CD4-positive, CD25-positive, alpha-beta regulatory T cell (primary cell): Measurements from ENCODE around the gene NEURL1. TPM values are rescaled to one million over a fixed set of nuclear protein-coding genes. Genes with fewer than 3 reads are reported as not detected.

Experiments used
- ATAC-seq, 2 donors: fragments of 150-1000 bp; cut with Tn5 transposase; one replicate each; pipeline ENCODE4 v1.10.0; 2021; ENCODE audit warnings: low read depth in 2 of 2, moderate number of reproducible peaks in 2 of 2, moderate library complexity in 1 of 2
- DNase-seq, 3 donors: peaks; one replicate each; pipeline versions ENCODE4 v3.0.0 to v3.0.0-alpha.2; 2012 to 2022; ENCODE audit warnings: mixed read lengths in 1 of 3
- H3K27ac ChIP-seq: one replicate; pipeline ENCODE4 v1.7.0; 2013; ENCODE audit warnings: mild to moderate bottlenecking, low read length; ENCODE audit not compliant: insufficient read depth, poor library complexity, severe bottlenecking
- H3K27me3 ChIP-seq: one replicate; pipeline ENCODE4 v1.7.0; 2013; ENCODE audit warnings: low read length; ENCODE audit not compliant: control insufficient read depth, insufficient read depth
- H3K36me3 ChIP-seq: one replicate; pipeline ENCODE4 v1.7.0; 2013; ENCODE audit warnings: mild to moderate bottlenecking, low read length, moderate library complexity; ENCODE audit not compliant: control insufficient read depth, insufficient read depth
- H3K4me1 ChIP-seq: 2 replicates; pipeline ENCODE4 v1.7.0; 2013; ENCODE audit warnings: mild to moderate bottlenecking, low read length; ENCODE audit not compliant: insufficient read depth, control insufficient read depth, poor library complexity, severe bottlenecking
- H3K4me3 ChIP-seq: one replicate; pipeline ENCODE4 v1.7.0; 2013; ENCODE audit warnings: low read depth, mild to moderate bottlenecking, low read length, moderate library complexity
- H3K9me3 ChIP-seq, 2 experiments: 1 replicate in 1 of 2; 2 replicates in 1 of 2; pipeline ENCODE4 v1.7.0; 2013; ENCODE audit warnings: low read length in 2 of 2, mild to moderate bottlenecking in 1 of 2, moderate library complexity in 1 of 2; ENCODE audit not compliant: control insufficient read depth in 2 of 2
- H3K27ac Mint-ChIP-seq, 3 donors: one replicate each; pipeline ENCODE4 v1.8.0; 2020 to 2022; ENCODE audit warnings: mild to moderate bottlenecking in 3 of 3, mixed read lengths in 3 of 3, moderate library complexity in 2 of 3
- H3K27me3 Mint-ChIP-seq: one replicate; pipeline ENCODE4 v1.8.0; 2022; ENCODE audit warnings: mild to moderate bottlenecking, mixed read lengths
- H3K36me3 Mint-ChIP-seq: one replicate; pipeline ENCODE4 v1.8.0; 2020; ENCODE audit warnings: mixed read lengths
- H3K4me1 Mint-ChIP-seq, 4 donors: one replicate each; pipeline ENCODE4 v1.8.0; 2020 to 2022; ENCODE audit warnings: mixed read lengths in 4 of 4, mild to moderate bottlenecking in 1 of 4
- H3K4me3 Mint-ChIP-seq, 4 donors: one replicate each; pipeline ENCODE4 v1.8.0; 2020 to 2022; ENCODE audit warnings: mild to moderate bottlenecking in 4 of 4, mixed read lengths in 4 of 4, moderate library complexity in 3 of 4
- H3K9me3 Mint-ChIP-seq, 7 donors: one replicate each; pipeline ENCODE4 v1.8.0; 2020 to 2022; ENCODE audit warnings: mixed read lengths in 7 of 7, mild to moderate bottlenecking in 3 of 7, moderate library complexity in 2 of 7
- polyA plus RNA-seq, 4 donors: library from polyadenylated mRNA; unstranded; fragments of 300-500 nt; fragmentation: Illumina TruSeq; gene quantifications; one replicate each; pipeline ENCODE4 v1.2.3, GENCODE V29; 2021
- total RNA-seq: library from RNA; stranded (reverse); gene quantifications from one replicate; pipeline ENCODE4 v1.2.3, GENCODE V29; 2022

NEURL1 gene
- total RNA-seq (1.1 TPM), polyA plus RNA-seq (under 1 TPM; 0.29 to 0.87 (median 0.54) TPM)

- Histone ChIP-seq H3K4me1 (peaks cover 17% of the 10 kb centered on the region), H3K4me3 (no peak within 1 kb of the TSS), H3K9me3 (no peaks in the 10 kb centered on the region), H3K27me3 (peaks cover 22% of the 10 kb centered on the region), H3K36me3 (no peaks in the 10 kb centered on the region), H3K27ac (no peak within 1 kb of the TSS)
- H3K36me3 Mint-ChIP-seq, result no peaks in the 10 kb centered on the region
- peak within 1 kb of the TSS; percentile 5 to 88 (median 83) for H3K4me3 Mint-ChIP-seq
- peaks cover 44% of the 10 kb centered on the region for H3K27me3 Mint-ChIP-seq
- no peak for ATAC-seq
- peaks cover 0 to 2% (median 0%) of the 10 kb centered on the region in 7 donors for H3K9me3 Mint-ChIP-seq
- peak in 1 of 3 donors; percentile 40 for DNase-seq
- H3K27ac Mint-ChIP-seq, result peak within 1 kb of the TSS in 2 of 3 donors; percentile 32 to 62
- peaks cover 0 to 39% (median 7%) of the 10 kb centered on the region in 4 donors for H3K4me1 Mint-ChIP-seq
Measured at GRCh38 chr10:103493362-103493915, at the start of gene NEURL1. Gene NEURL1 (plus strand): TSS chr10:103493705. CDS start chr10:103494388, 683 bp downstream.

GRCh38 chr10:103444478-103444877 lies 49.0 kb upstream of the NEURL1 start:
- peaks cover 85% of the 10 kb centered on the region for H3K36me3 ChIP-seq
- Mint-ChIP-seq H3K27me3 (no peaks in the 10 kb centered on the region), H3K9me3 (no peaks in the 10 kb centered on the region), H3K4me1 (peaks cover 0 to 37% (median 23%) of the 10 kb centered on the region in 4 donors), H3K27ac (peak overlapping the region in 1 of 3 donors; percentile 65), H3K36me3 (peaks cover 52% of the 10 kb centered on the region), H3K4me3 (peak overlapping the region in 1 of 4 donors; percentile 24)
- no peak overlapping the region for H3K4me3 ChIP-seq
- H3K9me3 ChIP-seq, result no peaks in the 10 kb centered on the region
- no peak overlapping the region for H3K27ac ChIP-seq
- H3K4me1 ChIP-seq, result peaks cover 18% of the 10 kb centered on the region
- no peak for ATAC-seq
- no peaks in the 10 kb centered on the region for H3K27me3 ChIP-seq
- no peak for DNase-seq

- Mint-ChIP-seq H3K9me3 (peaks cover 0 to 2% (median 0%) of the 10 kb centered on the region in 7 donors), H3K4me1 (peaks cover 0 to 46% (median 32%) of the 10 kb centered on the region in 4 donors), H3K27ac (peak overlapping the region in 1 of 3 donors; percentile 9), H3K36me3 (peaks cover 48% of the 10 kb centered on the region), H3K27me3 (no peaks in the 10 kb centered on the region), H3K4me3 (no peak overlapping the region)
- H3K4me1 ChIP-seq, result peaks cover 27% of the 10 kb centered on the region
- H3K9me3 ChIP-seq, result no peaks in the 10 kb centered on the region
- no peaks in the 10 kb centered on the region for H3K27me3 ChIP-seq
- H3K4me3 ChIP-seq, result no peak overlapping the region
- H3K27ac ChIP-seq, result peak overlapping the region; percentile 23
- ATAC-seq (no peak), DNase-seq (no peak)
- peaks cover 82% of the 10 kb centered on the region for H3K36me3 ChIP-seq
Measured at GRCh38 chr10:103445366-103445765, 48.1 kb upstream of the NEURL1 start.

- Mint-ChIP-seq H3K9me3 (peaks cover 0 to 2% (median 0%) of the 10 kb centered on the region in 7 donors), H3K27ac (peak overlapping the region in 1 of 3 donors; percentile 18), H3K36me3 (peaks cover 45% of the 10 kb centered on the region), H3K4me1 (peaks cover 0 to 52% (median 35%) of the 10 kb centered on the region in 4 donors), H3K27me3 (no peaks in the 10 kb centered on the region), H3K4me3 (peak overlapping the region in 1 of 4 donors; percentile 72)
- no peak for DNase-seq
- Histone ChIP-seq H3K36me3 (peaks cover 78% of the 10 kb centered on the region), H3K4me1 (peaks cover 33% of the 10 kb centered on the region), H3K9me3 (no peaks in the 10 kb centered on the region), H3K27ac (peak overlapping the region; percentile 23), H3K27me3 (no peaks in the 10 kb centered on the region), H3K4me3 (no peak overlapping the region)
- ATAC-seq, result no peak
Measured at GRCh38 chr10:103445767-103446567, 47.5 kb upstream of the NEURL1 start.

GRCh38 chr10:103447187-103447586 lies 46.3 kb upstream of the NEURL1 start:
- DNase-seq, result no peak
- H3K27ac Mint-ChIP-seq, result peak overlapping the region in 2 of 3 donors; percentile 69 to 79
- Histone ChIP-seq H3K4me3 (no peak overlapping the region), H3K27me3 (no peaks in the 10 kb centered on the region), H3K27ac (no peak overlapping the region), H3K9me3 (no peaks in the 10 kb centered on the region), H3K36me3 (peaks cover 72% of the 10 kb centered on the region), H3K4me1 (peaks cover 39% of the 10 kb centered on the region)
- peaks cover 0 to 2% (median 0%) of the 10 kb centered on the region in 7 donors for H3K9me3 Mint-ChIP-seq
- H3K36me3 Mint-ChIP-seq, result peaks cover 45% of the 10 kb centered on the region
- ATAC-seq, result no peak
- peaks cover 0 to 58% (median 37%) of the 10 kb centered on the region in 4 donors for H3K4me1 Mint-ChIP-seq
- peak overlapping the region in 2 of 4 donors; percentile 41 to 72 for H3K4me3 Mint-ChIP-seq
- no peaks in the 10 kb centered on the region for H3K27me3 Mint-ChIP-seq

- H3K27ac Mint-ChIP-seq, result peak overlapping the region; percentile 56 to 96 (median 91)
- peaks cover 49% of the 10 kb centered on the region for H3K4me1 ChIP-seq
- peaks cover 0 to 71% (median 43%) of the 10 kb centered on the region in 4 donors for H3K4me1 Mint-ChIP-seq
- no peaks in the 10 kb centered on the region for H3K27me3 Mint-ChIP-seq
- H3K4me3 Mint-ChIP-seq, result peak overlapping the region in 3 of 4 donors; percentile 94 to 97 (median 95)
- no peaks in the 10 kb centered on the region for H3K27me3 ChIP-seq
- H3K9me3 Mint-ChIP-seq, result peaks cover 0 to 2% (median 0%) of the 10 kb centered on the region in 7 donors
- DNase-seq (no peak), ATAC-seq (no peak)
- peaks cover 56% of the 10 kb centered on the region for H3K36me3 ChIP-seq
- peaks cover 44% of the 10 kb centered on the region for H3K36me3 Mint-ChIP-seq
- peak overlapping the region; percentile 45 for H3K27ac ChIP-seq
- H3K4me3 ChIP-seq, result peak overlapping the region; percentile 57
- no peaks in the 10 kb centered on the region for H3K9me3 ChIP-seq
Measured at GRCh38 chr10:103448746-103449145, 44.8 kb upstream of the NEURL1 start.

GRCh38 chr10:103449208-103450144 lies 44.0 kb upstream of the NEURL1 start:
- peaks cover 53% of the 10 kb centered on the region for H3K4me1 ChIP-seq
- peak overlapping the region; percentile 91 for H3K4me3 ChIP-seq
- Mint-ChIP-seq H3K27ac (peak overlapping the region; percentile 88 to 96 (median 91)), H3K4me3 (peak overlapping the region; percentile 92 to 97 (median 94)), H3K4me1 (peaks cover 0 to 74% (median 45%) of the 10 kb centered on the region in 4 donors), H3K9me3 (peaks cover 0 to 2% (median 0%) of the 10 kb centered on the region in 7 donors), H3K27me3 (no peaks in the 10 kb centered on the region), H3K36me3 (peaks cover 37% of the 10 kb centered on the region)
- DNase-seq (no peak), ATAC-seq (no peak)
- H3K36me3 ChIP-seq, result peaks cover 49% of the 10 kb centered on the region
- no peaks in the 10 kb centered on the region for H3K9me3 ChIP-seq
- H3K27me3 ChIP-seq, result no peaks in the 10 kb centered on the region
- peak overlapping the region; percentile 45 for H3K27ac ChIP-seq
